Tibial artery (tissue), 4 donors: ENCODE data around the gene ARHGEF25.

ENCODE experiments used
- DNase-seq, 2 donors: peaks; one replicate each; pipeline ENCODE4 v3.0.0-alpha.2; 2019
- H3K27ac ChIP-seq, 2 donors: fragments of 200-600 bp; sonication (generic) in 1 of 2; 1 replicate in 1 of 2; 2 replicates in 1 of 2; pipeline ENCODE4 v1.5.1; 2018 to 2019; ENCODE audit warnings: mild to moderate bottlenecking in 1 of 2
- H3K27me3 ChIP-seq, 2 donors: fragments of 200-600 bp; sonication (generic) in 1 of 2; one replicate each; pipeline versions ENCODE4 v1.5.1 to v1.6.0; 2016 to 2019
- H3K36me3 ChIP-seq, 3 donors: fragments of 200-600 bp; sonication (generic) in 2 of 3; one replicate each; pipeline ENCODE4 v1.5.1; 2016 to 2019; ENCODE audit warnings: mild to moderate bottlenecking in 2 of 3
- H3K4me1 ChIP-seq, 4 donors: fragments of 200-600 bp; sonication (generic) in 2 of 4; 1 replicate in 3 of 4; 2 replicates in 1 of 4; pipeline ENCODE4 v1.5.1; 2016 to 2019
- H3K4me3 ChIP-seq, 2 donors: fragments of 200-600 bp; sonication (generic) in 1 of 2; 1 replicate in 1 of 2; 2 replicates in 1 of 2; pipeline ENCODE4 v1.5.1; 2018 to 2019; ENCODE audit warnings: mild to moderate bottlenecking in 2 of 2
- H3K9me3 ChIP-seq, 3 donors: fragments of 200-600 bp; sonication (generic) in 1 of 3; one replicate each; pipeline ENCODE4 v1.5.1; 2016 to 2019
- intact Hi-C: fragments of 100-400 bp; cut with DNase I; formaldehyde crosslinking; loops from one replicate; pipeline ENCODE4 v1.15.0; 2023; ENCODE audit warnings: low total_unique reads
- TF ChIP-seq, protein P1 (sequence below), 2 experiments: fragments of 200-600 bp in 1 of 2; fragments of 450-650 bp in 1 of 2; IDR thresholded peaks; one replicate each; pipeline ENCODE4 v1.5.1; 2017 to 2019; ENCODE audit warnings: antibody characterized with exemption in 2 of 2, mild to moderate bottlenecking in 1 of 2, moderate library complexity in 1 of 2

Gene ARHGEF25

DNA sequence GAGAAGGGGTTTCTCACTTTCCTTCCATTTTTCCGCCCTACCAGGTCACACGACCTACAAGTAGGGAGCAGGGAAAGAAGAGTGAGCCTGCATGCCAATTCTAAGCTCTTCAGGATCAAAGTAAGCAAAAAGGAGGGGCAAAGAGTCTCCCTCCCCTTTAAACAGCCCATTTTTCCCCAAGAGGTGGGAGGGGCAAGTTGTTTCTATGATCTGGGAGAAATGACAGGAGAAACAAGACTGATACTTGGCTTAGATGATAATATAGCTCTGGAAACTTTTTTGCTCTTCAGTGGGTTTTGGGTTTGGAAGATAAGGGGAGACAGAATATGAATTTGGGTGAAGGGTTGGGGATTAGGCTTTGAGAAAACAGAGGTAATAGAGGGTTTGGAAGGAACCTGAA is 4.8 kb upstream of the ARHGEF25 start:
- H3K4me3 ChIP-seq: no peak overlapping the region
- DNase-seq: no peak
- peaks cover 3 to 39% (median 9%) of the 10 kb centered on the region in 3 donors for H3K36me3 ChIP-seq
- no peaks in the 10 kb centered on the region for H3K27me3 ChIP-seq
- H3K27ac ChIP-seq: peak overlapping the region; percentile 99 to 100
- intact Hi-C loops: no loop called here
- no peaks in the 10 kb centered on the region for H3K9me3 ChIP-seq
- TF ChIP-seq, protein P1, sequence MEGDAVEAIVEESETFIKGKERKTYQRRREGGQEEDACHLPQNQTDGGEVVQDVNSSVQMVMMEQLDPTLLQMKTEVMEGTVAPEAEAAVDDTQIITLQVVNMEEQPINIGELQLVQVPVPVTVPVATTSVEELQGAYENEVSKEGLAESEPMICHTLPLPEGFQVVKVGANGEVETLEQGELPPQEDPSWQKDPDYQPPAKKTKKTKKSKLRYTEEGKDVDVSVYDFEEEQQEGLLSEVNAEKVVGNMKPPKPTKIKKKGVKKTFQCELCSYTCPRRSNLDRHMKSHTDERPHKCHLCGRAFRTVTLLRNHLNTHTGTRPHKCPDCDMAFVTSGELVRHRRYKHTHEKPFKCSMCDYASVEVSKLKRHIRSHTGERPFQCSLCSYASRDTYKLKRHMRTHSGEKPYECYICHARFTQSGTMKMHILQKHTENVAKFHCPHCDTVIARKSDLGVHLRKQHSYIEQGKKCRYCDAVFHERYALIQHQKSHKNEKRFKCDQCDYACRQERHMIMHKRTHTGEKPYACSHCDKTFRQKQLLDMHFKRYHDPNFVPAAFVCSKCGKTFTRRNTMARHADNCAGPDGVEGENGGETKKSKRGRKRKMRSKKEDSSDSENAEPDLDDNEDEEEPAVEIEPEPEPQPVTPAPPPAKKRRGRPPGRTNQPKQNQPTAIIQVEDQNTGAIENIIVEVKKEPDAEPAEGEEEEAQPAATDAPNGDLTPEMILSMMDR (IDR thresholded peaks at IDR 0.05): no peak
- peaks cover 0 to 48% (median 38%) of the 10 kb centered on the region in 4 donors for H3K4me1 ChIP-seq

DNA sequence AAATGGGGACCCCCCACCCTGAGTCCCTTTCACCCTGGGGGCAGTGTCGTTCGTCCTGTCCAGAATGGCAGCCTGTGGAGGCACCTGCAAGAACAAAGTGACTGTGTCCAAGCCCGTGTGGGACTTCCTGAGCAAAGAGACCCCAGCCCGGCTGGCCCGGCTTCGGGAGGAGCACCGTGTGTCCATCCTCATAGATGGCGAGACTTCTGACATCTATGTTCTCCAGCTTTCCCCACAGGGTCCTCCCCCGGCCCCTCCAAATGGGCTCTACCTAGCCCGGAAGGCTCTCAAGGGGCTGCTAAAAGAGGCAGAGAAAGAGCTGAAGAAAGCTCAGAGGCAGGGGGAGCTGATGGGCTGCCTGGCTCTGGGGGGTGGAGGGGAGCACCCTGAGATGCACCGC is 4.4 kb upstream of the ARHGEF25 start:
- peak overlapping the region; percentile 99 to 100 for H3K27ac ChIP-seq
- no peak overlapping the region for H3K4me3 ChIP-seq
- peaks cover 0 to 49% (median 38%) of the 10 kb centered on the region in 4 donors for H3K4me1 ChIP-seq
- H3K9me3 ChIP-seq: no peaks in the 10 kb centered on the region
- intact Hi-C loops: no loop called here
- DNase-seq: no peak
- TF ChIP-seq, protein P1 (IDR thresholded peaks at IDR 0.05): no peak
- H3K36me3 ChIP-seq: peaks cover 3 to 35% (median 4%) of the 10 kb centered on the region in 3 donors
- H3K27me3 ChIP-seq: no peaks in the 10 kb centered on the region

DNA sequence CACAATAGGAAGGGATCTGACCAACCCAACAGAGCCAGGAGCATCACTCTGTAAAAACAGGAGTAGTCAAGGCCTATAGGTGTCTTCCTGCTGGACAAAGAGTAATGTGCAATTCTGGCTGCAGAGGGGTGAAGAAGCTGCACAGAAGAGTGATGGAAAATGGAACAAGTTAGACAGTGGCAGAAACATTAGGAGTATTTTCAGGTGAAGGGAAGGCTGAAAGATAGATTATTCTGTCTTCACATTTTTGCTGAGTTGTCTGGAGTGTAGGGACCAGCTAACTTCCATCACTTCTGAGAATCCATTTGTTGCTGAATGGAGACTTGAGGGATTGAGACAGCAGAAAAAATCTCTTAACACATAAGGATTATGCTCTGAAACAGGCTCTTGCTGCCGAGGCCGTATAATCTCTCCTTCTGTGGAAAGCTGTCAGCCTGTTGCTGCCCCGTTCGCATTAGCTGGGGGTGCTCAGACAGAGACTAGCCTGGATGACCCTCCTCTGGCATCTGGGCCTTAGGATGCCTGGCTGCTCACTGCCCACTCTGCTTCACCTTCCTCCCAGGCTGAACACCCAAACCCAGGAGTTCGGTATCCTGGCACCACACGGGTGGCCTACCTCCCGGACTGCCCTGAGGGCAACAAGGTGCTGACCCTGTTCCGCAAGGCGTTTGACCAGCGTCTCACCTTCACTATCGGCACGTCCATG is 3.1 kb upstream of the ARHGEF25 start:
- no peak for DNase-seq
- Histone ChIP-seq H3K36me3 (peaks cover 0 to 26% (median under 1%) of the 10 kb centered on the region in 3 donors), H3K9me3 (no peaks in the 10 kb centered on the region), H3K4me3 (no peak overlapping the region), H3K27me3 (no peaks in the 10 kb centered on the region), H3K27ac (peak overlapping the region; percentile 97 to 99), H3K4me1 (peaks cover 0 to 62% (median 48%) of the 10 kb centered on the region in 4 donors)
- TF ChIP-seq, protein P1 (IDR thresholded peaks at IDR 0.05): no peak
- intact Hi-C loops: no loop called here

DNA sequence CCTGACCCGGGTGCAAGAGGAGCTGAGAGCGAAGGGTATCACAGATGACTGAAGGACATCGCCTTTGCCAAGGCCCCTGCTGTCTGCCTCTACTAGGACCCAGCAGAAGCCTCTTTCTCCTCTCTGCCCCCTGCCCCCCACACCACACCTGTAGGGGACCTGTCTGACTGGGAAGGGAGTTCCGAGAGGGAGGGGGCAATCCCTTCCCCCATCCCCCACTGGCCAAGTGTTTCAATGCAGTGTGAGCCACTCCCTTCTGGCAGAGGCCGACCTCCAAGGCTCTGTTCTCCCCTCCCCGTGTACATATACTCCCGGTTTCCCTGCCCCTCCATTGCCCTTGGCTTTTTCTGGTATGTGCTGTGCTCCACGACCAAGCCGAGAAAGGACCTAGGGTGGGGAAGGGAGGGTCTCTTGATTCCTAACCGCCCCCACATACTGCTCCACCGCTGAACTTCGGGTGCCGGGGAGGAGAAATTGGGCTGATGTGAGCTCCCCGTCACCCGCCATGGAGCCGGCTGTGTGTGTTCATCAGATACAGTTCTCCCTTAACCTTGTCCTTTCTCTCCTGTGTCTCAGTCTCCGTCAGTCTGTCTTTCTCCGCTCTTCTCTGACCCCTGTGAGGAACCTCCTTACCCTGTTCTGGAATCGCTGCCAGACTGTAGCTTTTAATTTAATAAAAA is 2.0 kb upstream of the ARHGEF25 start:
- peaks cover 0 to 63% (median 54%) of the 10 kb centered on the region in 4 donors for H3K4me1 ChIP-seq
- no peaks in the 10 kb centered on the region for H3K9me3 ChIP-seq
- H3K27ac ChIP-seq: peak overlapping the region; percentile 97 to 99
- DNase-seq: no peak
- TF ChIP-seq, protein P1 (IDR thresholded peaks at IDR 0.05): no peak
- intact Hi-C loops: no loop called here
- H3K36me3 ChIP-seq: peaks cover 0 to 37% (median 12%) of the 10 kb centered on the region in 3 donors
- H3K27me3 ChIP-seq: no peaks in the 10 kb centered on the region
- peak overlapping the region; percentile 82 to 85 for H3K4me3 ChIP-seq

DNA sequence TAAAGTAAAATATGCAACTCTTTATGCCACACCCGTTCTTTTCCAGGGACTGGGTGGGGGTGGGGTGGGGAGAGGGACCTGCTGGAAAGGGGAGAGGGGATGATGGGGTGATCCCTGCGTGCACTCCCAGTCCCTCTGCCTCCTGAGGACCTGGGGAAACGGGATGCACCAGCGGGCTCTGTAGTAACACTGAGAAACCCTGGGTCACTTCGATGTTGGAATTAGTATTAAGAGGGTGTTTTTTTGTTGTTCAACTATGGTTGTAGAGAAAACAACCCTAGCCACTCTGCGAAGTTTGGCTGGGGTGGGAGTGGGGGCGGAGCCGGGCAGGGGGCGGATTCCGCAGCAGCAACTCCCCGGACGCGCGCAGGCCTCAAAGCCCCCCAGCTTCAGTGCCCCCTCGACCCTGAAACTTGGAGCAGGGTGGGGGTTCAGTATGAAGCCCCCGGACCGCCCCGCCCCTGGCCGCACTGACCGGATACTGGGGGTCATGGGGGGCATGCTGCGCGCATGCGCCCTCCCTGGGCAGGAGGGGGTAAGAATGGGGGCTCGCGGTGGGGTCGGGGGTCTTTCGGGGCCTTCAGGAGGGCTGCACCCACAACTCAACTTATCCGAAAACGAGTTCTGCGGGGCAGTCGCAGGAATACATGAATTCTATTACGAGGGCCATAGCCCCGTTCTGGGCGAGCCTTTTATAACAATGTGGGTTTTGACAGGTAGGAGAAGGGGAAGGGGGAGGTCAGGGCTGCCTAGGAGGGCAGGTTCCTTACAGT is 1.3 kb upstream of the ARHGEF25 start:
- H3K4me3 ChIP-seq: peak overlapping the region; percentile 82 to 85
- peaks cover 0 to 68% (median 55%) of the 10 kb centered on the region in 4 donors for H3K4me1 ChIP-seq
- peak overlapping the region; percentile 97 to 99 for H3K27ac ChIP-seq
- peak in 1 of 2 donors; percentile 76 for DNase-seq
- H3K36me3 ChIP-seq: peaks cover 7 to 44% (median 18%) of the 10 kb centered on the region in 3 donors
- no peaks in the 10 kb centered on the region for H3K27me3 ChIP-seq
- H3K9me3 ChIP-seq: no peaks in the 10 kb centered on the region
- TF ChIP-seq, protein P1 (IDR thresholded peaks at IDR 0.05): no peak
- intact Hi-C loops: loop anchor here (10.0 kb wide), 1 partner anchor 85 kb away; the partner anchor contains the start of genes DDIT3 and MBD6
